Type B pancreatic cell (in vitro differentiated cells): Measurements from ENCODE around the gene SLC7A4. TPM values are rescaled to one million over a fixed set of nuclear protein-coding genes. Genes with fewer than 3 reads are reported as not detected.
"Not testable (repeated sequence)": the region's sequence is repeated elsewhere in the genome, so short reads cannot be mapped to it uniquely, and the experiment has no call there.

ENCODE experiments used
- DNase-seq: peaks from one replicate; pipeline ENCODE4 v3.0.0; 2021; ENCODE audit warnings: mixed read lengths; ENCODE audit not compliant: unreplicated experiment; ENCODE audit errors: extremely low spot score
- H3K27ac Mint-ChIP-seq: 2 replicates; pipeline ENCODE4 v1.8.0; 2021; ENCODE audit warnings: mild to moderate bottlenecking, mixed read lengths
- H3K27me3 Mint-ChIP-seq: 2 replicates; pipeline ENCODE4 v1.8.0; 2021; ENCODE audit warnings: mixed read lengths
- H3K36me3 Mint-ChIP-seq: 2 replicates; pipeline ENCODE4 v1.8.0; 2021; ENCODE audit warnings: mixed read lengths
- H3K4me1 Mint-ChIP-seq: one replicate; pipeline ENCODE4 v1.8.0; 2021; ENCODE audit warnings: mixed read lengths; ENCODE audit not compliant: unreplicated experiment
- H3K4me3 Mint-ChIP-seq: 2 replicates; pipeline ENCODE4 v1.8.0; 2021; ENCODE audit warnings: mild to moderate bottlenecking, mixed read lengths
- H3K9me3 Mint-ChIP-seq: 2 replicates; pipeline ENCODE4 v1.8.0; 2021; ENCODE audit warnings: mixed read lengths
- CTCF ChIP-seq: fragments of 200-600 bp; sonication (generic); conservative IDR thresholded peaks from 2 replicates; pipeline ENCODE4 v1.5.0; 2021; ENCODE audit warnings: antibody characterized with exemption, mild to moderate bottlenecking
- total RNA-seq: library from RNA; stranded (reverse); gene quantifications from 2 replicates; pipeline ENCODE4 v1.2.1, GENCODE V29; 2021; ENCODE audit warnings: low replicate concordance

SLC7A4 gene
- total RNA-seq, 1 donor from 2014 or later: 3.3 TPM

DNA sequence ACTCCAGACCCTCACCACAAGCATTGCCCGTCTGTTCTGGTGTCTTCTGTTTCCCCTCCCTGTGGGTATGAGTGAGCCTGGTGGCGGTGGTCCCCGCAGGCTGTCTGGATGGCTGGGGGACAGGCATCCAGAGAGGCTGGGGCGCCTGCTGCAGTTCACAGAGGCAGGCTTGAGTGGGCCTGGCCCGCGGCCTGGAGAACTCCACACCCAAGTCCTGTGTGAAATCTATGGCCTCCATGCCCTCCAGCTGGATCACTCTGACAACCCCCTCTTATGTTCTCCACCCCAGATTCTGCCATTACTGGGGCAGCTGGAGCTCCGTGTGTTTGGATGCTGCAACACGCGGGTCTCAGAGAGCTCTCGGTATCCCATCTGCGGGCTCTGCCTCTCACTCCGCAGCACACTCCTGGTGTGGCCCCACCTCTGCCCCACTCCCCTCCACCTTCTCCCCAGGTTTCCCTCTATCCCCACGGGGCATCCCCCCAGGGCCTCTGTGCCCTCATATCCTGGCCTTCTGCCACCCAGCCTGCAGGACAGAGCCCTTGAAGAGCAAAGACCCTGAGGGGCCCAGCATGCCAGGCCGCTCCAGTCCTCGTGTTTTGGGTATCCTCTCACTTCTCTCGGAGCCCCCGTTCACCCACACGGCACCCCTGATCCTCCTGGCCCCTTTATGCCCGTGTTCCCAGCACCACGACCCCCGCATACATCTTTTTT lies 44.7 kb upstream of the SLC7A4 start:
- no peak for TF ChIP-seq CTCF
- Mint-ChIP-seq H3K4me3 (no peak overlapping the region), H3K27me3 (no peaks in the 10 kb centered on the region), H3K27ac (no peak overlapping the region), H3K36me3 (no peaks in the 10 kb centered on the region), H3K4me1 (no peaks in the 10 kb centered on the region), H3K9me3 (no peaks in the 10 kb centered on the region)
- DNase-seq: no peak

- DNase-seq: no peak
- H3K4me1 Mint-ChIP-seq: no peaks in the 10 kb centered on the region
- H3K9me3 Mint-ChIP-seq: no peaks in the 10 kb centered on the region
- TF ChIP-seq CTCF: no peak
- no peak overlapping the region for H3K27ac Mint-ChIP-seq
- no peaks in the 10 kb centered on the region for H3K27me3 Mint-ChIP-seq
- no peak overlapping the region for H3K4me3 Mint-ChIP-seq
- no peaks in the 10 kb centered on the region for H3K36me3 Mint-ChIP-seq
These were observed 43.3 kb upstream of the SLC7A4 start for GRCh38 chr22:21075516-21076138.

DNA sequence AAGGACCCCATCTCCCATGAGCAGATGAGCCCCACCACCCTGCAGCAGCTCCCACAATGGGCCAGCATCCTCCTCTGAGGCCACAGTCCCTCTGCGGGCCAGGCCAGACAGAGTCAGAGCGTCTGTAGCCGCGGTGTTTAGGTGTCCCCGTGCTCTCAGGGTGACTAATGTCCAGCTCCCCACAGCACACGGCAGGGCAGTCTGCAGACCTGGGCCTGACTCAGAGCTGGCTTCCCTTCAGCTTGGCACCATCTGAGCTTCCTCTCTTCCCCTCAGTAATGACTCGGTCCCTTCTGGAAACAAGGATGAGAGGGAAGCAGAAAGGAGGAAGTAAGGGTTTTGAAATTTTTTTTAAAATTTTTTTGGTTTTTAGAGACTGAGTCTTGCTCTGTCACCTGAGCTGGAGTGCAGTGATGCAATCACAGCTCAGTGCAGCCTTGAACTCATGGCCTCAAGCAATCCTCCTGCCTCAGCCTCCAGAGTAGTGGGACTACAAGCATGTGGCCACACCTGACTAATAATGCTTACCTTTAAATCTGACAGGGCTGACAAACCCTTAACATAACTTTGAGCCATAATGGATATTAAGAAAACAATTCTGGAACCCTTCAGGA lies 41.8 kb upstream of the SLC7A4 start:
- Mint-ChIP-seq H3K27me3 (no peaks in the 10 kb centered on the region), H3K9me3 (no peaks in the 10 kb centered on the region), H3K36me3 (no peaks in the 10 kb centered on the region), H3K4me3 (no peak overlapping the region), H3K27ac (no peak overlapping the region), H3K4me1 (no peaks in the 10 kb centered on the region)
- no peak for TF ChIP-seq CTCF
- no peak for DNase-seq

GRCh38 chr22:21073482-21073881 lies 41.1 kb upstream of the SLC7A4 start:
- no peak for DNase-seq
- no peak overlapping the region for H3K27ac Mint-ChIP-seq
- no peaks in the 10 kb centered on the region for H3K9me3 Mint-ChIP-seq
- H3K4me1 Mint-ChIP-seq: no peaks in the 10 kb centered on the region
- no peaks in the 10 kb centered on the region for H3K27me3 Mint-ChIP-seq
- H3K4me3 Mint-ChIP-seq: no peak overlapping the region
- TF ChIP-seq CTCF: no peak
- no peaks in the 10 kb centered on the region for H3K36me3 Mint-ChIP-seq

GRCh38 chr22:21073023-21073422 lies 40.7 kb upstream of the SLC7A4 start:
- TF ChIP-seq CTCF: no peak
- Mint-ChIP-seq H3K36me3 (no peaks in the 10 kb centered on the region), H3K4me1 (no peaks in the 10 kb centered on the region), H3K4me3 (no peak overlapping the region), H3K27ac (no peak overlapping the region), H3K9me3 (no peaks in the 10 kb centered on the region), H3K27me3 (no peaks in the 10 kb centered on the region)
- DNase-seq: no peak

- not testable (repeated sequence) for H3K4me3 Mint-ChIP-seq, H3K9me3 Mint-ChIP-seq, DNase-seq, H3K4me1 Mint-ChIP-seq, H3K36me3 Mint-ChIP-seq, H3K27me3 Mint-ChIP-seq
- H3K27ac Mint-ChIP-seq: peak overlapping the region; percentile 34
These were observed 39.4 kb upstream of the SLC7A4 start for GRCh38 chr22:21071796-21072195.
